Measurements from ENCODE around the gene SH3YL1. TPM values are rescaled to one million over a fixed set of nuclear protein-coding genes. Genes with fewer than 3 reads are reported as not detected.

The SH3YL1 gene
- total RNA-seq, 4 donors from 2014 or later = 70.7 to 344 (median 98.0) TPM

GRCh38 chr2:281381-281780 lies 17.5 kb upstream of the SH3YL1 start:
- DNase-seq = no peak
- in situ Hi-C loops (cut with MboI; ENCODE audit: low pct_ligation_motif_present in 1 of 4, low pct_unique_long_range_greater_than_20kb in 1 of 4, low sequenced_read_pairs in 3 of 4) (no loop called here), intact Hi-C loops (cut with DNase I; ENCODE audit: low total_unique reads) (no loop called here)
- WGBS, 2 donors (ENCODE audit: low coverage in 1 of 2) = 90% methylated on average over 9 of the region's 9 CpGs; no CpG with 5 or more reads in 1 of the 2 donors
- no peak overlapping the region for H3K4me3 ChIP-seq
- H3K27me3 ChIP-seq = peaks cover 3% of the 10 kb centered on the region
- no peak for TF ChIP-seq CTCF (IDR thresholded peaks at IDR 0.05)
- no peak for TF ChIP-seq POLR2A (IDR thresholded peaks at IDR 0.05)
- TF ChIP-seq EP300 (IDR thresholded peaks at IDR 0.05; ENCODE audit: low read depth) = no peak
- no peak for TF ChIP-seq POLR2AphosphoS5 (IDR thresholded peaks at IDR 0.05)
- peaks cover 0 to 6% (median 0%) of the 10 kb centered on the region in 4 donors for H3K4me1 ChIP-seq
- no peak overlapping the region for H3K27ac ChIP-seq
- no peaks in the 10 kb centered on the region for H3K9me3 ChIP-seq
- peaks cover 0 to 30% (median 14%) of the 10 kb centered on the region in 4 donors for H3K36me3 ChIP-seq

GRCh38 chr2:280650-281110 lies 16.8 kb upstream of the SH3YL1 start:
- intact Hi-C loops (cut with DNase I; ENCODE audit: low total_unique reads) (no loop called here), in situ Hi-C loops (cut with MboI; ENCODE audit: low pct_ligation_motif_present in 1 of 4, low pct_unique_long_range_greater_than_20kb in 1 of 4, low sequenced_read_pairs in 3 of 4) (no loop called here)
- TF ChIP-seq CTCF (IDR thresholded peaks at IDR 0.05) = no peak
- TF ChIP-seq EP300 (IDR thresholded peaks at IDR 0.05; ENCODE audit: low read depth) = no peak
- TF ChIP-seq POLR2AphosphoS5 (IDR thresholded peaks at IDR 0.05) = no peak
- TF ChIP-seq POLR2A (IDR thresholded peaks at IDR 0.05) = no peak
- no peaks in the 10 kb centered on the region for H3K27me3 ChIP-seq
- H3K9me3 ChIP-seq = no peaks in the 10 kb centered on the region
- H3K36me3 ChIP-seq = peaks cover 0 to 34% (median 15%) of the 10 kb centered on the region in 4 donors
- H3K4me3 ChIP-seq = no peak overlapping the region
- DNase-seq = no peak
- H3K27ac ChIP-seq = no peak overlapping the region
- peaks cover 0 to under 1% (median 0%) of the 10 kb centered on the region in 4 donors for H3K4me1 ChIP-seq
- WGBS, 2 donors (ENCODE audit: low coverage in 1 of 2) = 73 to 83% methylated on average over 1 to 7 of the region's 7 CpGs

- Histone ChIP-seq H3K4me1 (peaks cover 0 to 6% (median 0%) of the 10 kb centered on the region in 4 donors), H3K36me3 (peaks cover 0 to 36% (median 15%) of the 10 kb centered on the region in 4 donors), H3K4me3 (no peak overlapping the region), H3K9me3 (no peaks in the 10 kb centered on the region), H3K27ac (no peak overlapping the region), H3K27me3 (no peaks in the 10 kb centered on the region)
- intact Hi-C loops (cut with DNase I; ENCODE audit: low total_unique reads) = no loop called here
- TF ChIP-seq CTCF (IDR thresholded peaks at IDR 0.05) (no peak), POLR2AphosphoS5 (IDR thresholded peaks at IDR 0.05) (no peak), EP300 (IDR thresholded peaks at IDR 0.05; ENCODE audit: low read depth) (no peak), POLR2A (IDR thresholded peaks at IDR 0.05) (no peak)
- in situ Hi-C loops (cut with MboI; ENCODE audit: low pct_ligation_motif_present in 1 of 4, low pct_unique_long_range_greater_than_20kb in 1 of 4, low sequenced_read_pairs in 3 of 4) = no loop called here
- 91 to 95% methylated on average over 4 of the region's 4 CpGs for WGBS, 2 donors (ENCODE audit: low coverage in 1 of 2)
- DNase-seq = no peak
Measured at GRCh38 chr2:279956-280649, 16.3 kb upstream of the SH3YL1 start.

- Histone ChIP-seq H3K9me3 (no peaks in the 10 kb centered on the region), H3K36me3 (peaks cover 0 to 36% (median 15%) of the 10 kb centered on the region in 4 donors), H3K4me1 (peaks cover 0 to 9% (median 0%) of the 10 kb centered on the region in 4 donors), H3K4me3 (no peak overlapping the region), H3K27me3 (no peaks in the 10 kb centered on the region), H3K27ac (no peak overlapping the region)
- DNase-seq = no peak
- TF ChIP-seq EP300 (IDR thresholded peaks at IDR 0.05; ENCODE audit: low read depth) (no peak), CTCF (IDR thresholded peaks at IDR 0.05) (no peak), POLR2A (IDR thresholded peaks at IDR 0.05) (no peak), POLR2AphosphoS5 (IDR thresholded peaks at IDR 0.05) (no peak)
- in situ Hi-C loops (cut with MboI; ENCODE audit: low pct_ligation_motif_present in 1 of 4, low pct_unique_long_range_greater_than_20kb in 1 of 4, low sequenced_read_pairs in 3 of 4) (no loop called here), intact Hi-C loops (cut with DNase I; ENCODE audit: low total_unique reads) (no loop called here)
- 69 to 76% methylated on average over 4 of the region's 4 CpGs for WGBS, 2 donors (ENCODE audit: low coverage in 1 of 2)
Measured at GRCh38 chr2:279366-279765, 15.5 kb upstream of the SH3YL1 start.
